GM12878 (cell line): ENCODE data around the gene PTPRF. TPM values are rescaled to one million over a fixed set of nuclear protein-coding genes. Genes with fewer than 3 reads are reported as not detected.

Experiments used
- ATAC-seq: fragments of 200-7000 bp; cut with Tn5 transposase; 3 replicates; pipeline ENCODE4 v1.9.1; 2020; ENCODE audit warnings: mild to moderate bottlenecking, moderate library complexity
- BruUV-seq: library from RNA; stranded (reverse); fragments of 400-500 nt; replicated peaks from 2 replicates; lab custom pipeline; 2021; lab: Mats Ljungman, UMichigan
- CTCF ChIA-PET: fragments of 300-600 bp; sonication (Branson Sonifier 250); formaldehyde crosslinking; extraction: SDS; loops from one replicate; lab custom pipeline; 2021; ENCODE audit warnings: inconsistent platforms; lab: Yijun Ruan, JAX
- POLR2A ChIA-PET: fragments of 350-600 bp; formaldehyde crosslinking; extraction: SDS; loops from one replicate; lab custom pipeline; 2021; ENCODE audit warnings: inconsistent platforms; lab: Charles Lee
- RAD21 ChIA-PET: fragments of 300-600 bp; sonication (Branson Sonifier 250); formaldehyde crosslinking; loops from one replicate; lab custom pipeline; 2023; ENCODE audit warnings: antibody characterized with exemption; ENCODE audit not compliant: unreplicated experiment; lab: Charles Lee
- SMC1A ChIA-PET: fragments of 300-600 bp; sonication (Branson Sonifier 250); formaldehyde crosslinking; loops from one replicate; lab custom pipeline; 2023; ENCODE audit not compliant: unreplicated experiment, uncharacterized antibody; lab: Charles Lee
- DNase-seq: peaks from one replicate; pipeline ENCODE4 v3.0.0-alpha.2; 2011; ENCODE audit warnings: low read depth, low spot score
- FAIRE-seq: peaks from 3 replicates; lab custom pipeline; 2011; peaks lifted over from hg19 to GRCh38; lab: Jason Lieb, UNC
- H2AFZ ChIP-seq: 2 replicates; pipeline ENCODE4 v1.6.0; 2011; ENCODE audit warnings: low read depth, low read length, control low read depth; ENCODE audit not compliant: control insufficient read depth
- H3K27ac ChIP-seq: 2 replicates; pipeline ENCODE4 v1.5.1; 2011; ENCODE audit warnings: control low read depth; ENCODE audit not compliant: control insufficient read depth, insufficient read depth
- H3K27me3 ChIP-seq, 2 experiments: replicated peaks in 1 of 2; 2 replicates each; pipeline versions ENCODE4 v1.6.0 to v1.6.1; 2011; ENCODE audit warnings: low read length in 1 of 2; ENCODE audit not compliant: control insufficient read depth in 2 of 2, insufficient read depth in 2 of 2
- H3K36me3 ChIP-seq, 2 experiments: 2 replicates each; pipeline ENCODE4 v1.5.1; 2011; ENCODE audit warnings: low read length in 1 of 2; ENCODE audit not compliant: control insufficient read depth in 2 of 2, insufficient read depth in 2 of 2
- H3K4me1 ChIP-seq: 2 replicates; pipeline ENCODE4 v1.6.1; 2011; ENCODE audit warnings: mild to moderate bottlenecking, low read length, moderate library complexity, mixed read lengths; ENCODE audit not compliant: control insufficient read depth, insufficient read depth
- H3K4me2 ChIP-seq: 2 replicates; pipeline ENCODE4 v1.6.0; 2011; ENCODE audit warnings: control low read depth; ENCODE audit not compliant: control insufficient read depth, insufficient read depth
- H3K4me3 ChIP-seq: fragments of 200-600 bp; sonication (generic); 2 replicates; pipeline ENCODE4 v1.5.1; 2016
- H3K79me2 ChIP-seq: 2 replicates; pipeline ENCODE4 v1.6.0; 2011; ENCODE audit warnings: low read length; ENCODE audit not compliant: control insufficient read depth, insufficient read depth
- H3K9ac ChIP-seq: 2 replicates; pipeline ENCODE4 v1.8.0; 2011; ENCODE audit warnings: low read length, control low read depth, mixed read lengths; ENCODE audit not compliant: control insufficient read depth, insufficient read depth
- H3K9me3 ChIP-seq: replicated peaks from 3 replicates; pipeline ENCODE4 v1.5.1; 2011; ENCODE audit warnings: mild to moderate bottlenecking, low read length; ENCODE audit not compliant: control insufficient read depth, insufficient read depth
- H4K20me1 ChIP-seq: 2 replicates; pipeline ENCODE4 v1.6.0; 2011; ENCODE audit not compliant: control insufficient read depth, insufficient read depth
- ATF7 ChIP-seq: fragments of 450-650 bp; IDR thresholded peaks from 2 replicates; pipeline ENCODE4 v1.6.1; 2016; ENCODE audit warnings: low read depth, mild to moderate bottlenecking
- BACH1 ChIP-seq: fragments of 450-650 bp; IDR thresholded peaks from 2 replicates; pipeline ENCODE4 v1.6.1; 2017; ENCODE audit warnings: mild to moderate bottlenecking, borderline replicate concordance
- CBX5 ChIP-seq: sonication (generic); IDR thresholded peaks from 2 replicates; pipeline ENCODE4 v1.6.1; 2016; ENCODE audit warnings: low read depth, moderate library complexity, mild to moderate bottlenecking, inconsistent platforms
- CHD4 ChIP-seq: fragments of 200-600 bp; sonication (generic); IDR thresholded peaks from 2 replicates; pipeline ENCODE4 v1.6.1; 2016; ENCODE audit warnings: mild to moderate bottlenecking
- KDM1A ChIP-seq: fragments of 200-600 bp; sonication (generic); IDR thresholded peaks from 2 replicates; pipeline ENCODE4 v1.6.1; 2016; ENCODE audit warnings: borderline replicate concordance
- LARP7 ChIP-seq: fragments of 450-650 bp; IDR thresholded peaks from 2 replicates; pipeline ENCODE4 v1.6.1; 2017; ENCODE audit warnings: mild to moderate bottlenecking
- NFIC ChIP-seq: IDR thresholded peaks from 2 replicates; pipeline ENCODE4 v1.6.1; 2012; ENCODE audit warnings: low read depth, mild to moderate bottlenecking, inconsistent platforms, low read length, moderate library complexity
- NFYB ChIP-seq: IDR thresholded peaks from 2 replicates; pipeline ENCODE4 v1.6.1; 2011; ENCODE audit warnings: low read depth, mild to moderate bottlenecking, low read length, improper control_type of control experiment, moderate library complexity; ENCODE audit not compliant: insufficient read depth
- NR2C1 ChIP-seq: fragments of 450-650 bp; IDR thresholded peaks from 2 replicates; pipeline ENCODE4 v1.6.1; 2017; ENCODE audit warnings: antibody characterized with exemption, mild to moderate bottlenecking, moderate library complexity
- NR2F1 ChIP-seq: fragments of 450-650 bp; conservative IDR thresholded peaks from 2 replicates; pipeline ENCODE4 v1.6.1; 2017; ENCODE audit warnings: mild to moderate bottlenecking
- RELA ChIP-seq: fragments of 450-650 bp; IDR thresholded peaks from 2 replicates; pipeline ENCODE4 v1.8.0; 2014; ENCODE audit warnings: borderline replicate concordance; ENCODE audit not compliant: partially characterized antibody
- RFX5 ChIP-seq: IDR thresholded peaks from 2 replicates; pipeline ENCODE4 v1.6.1; 2011; ENCODE audit warnings: low read depth, low read length, improper control_type of control experiment
- SRF ChIP-seq, 2 experiments: IDR thresholded peaks; 2 replicates each; pipeline ENCODE4 v1.6.1; 2011; ENCODE audit warnings: low read depth in 2 of 2, low read length in 2 of 2, mild to moderate bottlenecking in 1 of 2, moderate library complexity in 1 of 2
- TAF1 ChIP-seq: IDR thresholded peaks from 2 replicates; pipeline ENCODE4 v1.6.1; 2011; ENCODE audit warnings: mild to moderate bottlenecking, low read depth, low read length, borderline replicate concordance
- ZBTB33 ChIP-seq: fragments of 450-650 bp; IDR thresholded peaks from 2 replicates; pipeline ENCODE4 v1.6.1; 2017; ENCODE audit warnings: mild to moderate bottlenecking
- ZNF207 ChIP-seq: fragments of 450-650 bp; IDR thresholded peaks from 2 replicates; pipeline ENCODE4 v1.6.1; 2014; ENCODE audit warnings: antibody characterized with exemption, mild to moderate bottlenecking, borderline replicate concordance
- ZNF217 ChIP-seq: fragments of 450-650 bp; IDR thresholded peaks from 2 replicates; pipeline ENCODE4 v1.6.1; 2017; ENCODE audit warnings: antibody characterized with exemption, mild to moderate bottlenecking
- WGBS: methylation state at CpG from one replicate; pipeline ENCODE4 v1.1.6; 2016; ENCODE audit warnings: low lambda C conversion rate; ENCODE audit not compliant: insufficient replicate concordance, insufficient coverage; ENCODE audit errors: missing lambda C conversion rate; 5-methylcytosine and 5-hydroxymethylcytosine counted together
- in situ Hi-C: fragments of 300-500 bp; cut with MboI; formaldehyde crosslinking; loops from 9 replicates; pipeline ENCODE4 v1.14.3; 2018; ENCODE audit warnings: mixed read lengths
- intact Hi-C: fragments of 100-400 bp; cut with micrococcal nuclease; formaldehyde crosslinking; loops from one replicate; pipeline ENCODE4 v1.14.2; 2022; ENCODE audit not compliant: unreplicated experiment
- polyA plus RNA-seq, 11 experiments: library from polyadenylated mRNA; depleted of rRNA in 4 of 11; unstranded in 6 of 11; stranded (reverse) in 5 of 11; fragments of >200 nt; fragmentation: Nextera tagmentation in 4 of 11; fragmentation: Illumina TruSeq in 1 of 11; extraction: Ambion mirVana in 4 of 11; extraction: Trizol in 1 of 11; gene quantifications; 1 replicate in 1 of 11; 2 replicates in 10 of 11; pipeline versions ENCODE4 v1.2.1 to v1.2.3, GENCODE V29; 2011 to 2016; ENCODE audit warnings: inconsistent platforms in 2 of 11, missing spikeins in 2 of 11, low read depth in 1 of 11
- total RNA-seq, 4 experiments: library from RNA; depleted of rRNA in 3 of 4; stranded (reverse); fragments of >200 nt in 3 of 4; fragmentation: Illumina TruSeq in 1 of 4; extraction: Trizol in 1 of 4; gene quantifications; 2 replicates each; pipeline versions ENCODE4 v1.2.1 to v1.2.3, GENCODE V29; 2013 to 2021

Gene PTPRF
- total and polyA plus RNA-seq, 10 of the 15 experiments (the other 5 are each of a cell fraction or from before 2014, with no cell fraction given) = 0.04 to 2.6 (median 0.32) TPM

- SMC1A ChIA-PET = interaction anchor here (1.2 kb wide), 1 partner anchor 9 kb away, joined by 4 read pairs; no protein-coding TSS in a partner anchor
- no peak for ATAC-seq
- in situ Hi-C loops = no loop called here
- H3K27me3 ChIP-seq = no peaks in the 10 kb centered on the region
- CTCF ChIA-PET = no interaction called here
- intact Hi-C loops = no loop called here
- no peaks in the 10 kb centered on the region for H3K4me1 ChIP-seq
- no peak overlapping the region for H3K27ac ChIP-seq
- POLR2A ChIA-PET = no interaction called here
- H3K36me3 ChIP-seq = no peaks in the 10 kb centered on the region
- H3K9ac ChIP-seq = no peak overlapping the region
- no peak overlapping the region for H3K4me3 ChIP-seq
- H3K9me3 ChIP-seq = no peaks in the 10 kb centered on the region
- WGBS = 55% methylated on average over 7 of the region's 8 CpGs
- TF ChIP-seq RELA (no peak), CHD4 (no peak), LARP7 (no peak), ATF7 (no peak), NR2F1 (no peak)
- no peak overlapping the region for H2AFZ ChIP-seq
- H3K4me2 ChIP-seq = no peak overlapping the region
- no TSS peak for BruUV-seq
- no peaks in the 10 kb centered on the region for H4K20me1 ChIP-seq
- no peaks in the 10 kb centered on the region for H3K79me2 ChIP-seq
- FAIRE-seq = no peak
- no peak for DNase-seq
- RAD21 ChIA-PET = no interaction called here
Measured at GRCh38 chr1:43503534-43503933, 27.1 kb upstream of the PTPRF start.

DNA sequence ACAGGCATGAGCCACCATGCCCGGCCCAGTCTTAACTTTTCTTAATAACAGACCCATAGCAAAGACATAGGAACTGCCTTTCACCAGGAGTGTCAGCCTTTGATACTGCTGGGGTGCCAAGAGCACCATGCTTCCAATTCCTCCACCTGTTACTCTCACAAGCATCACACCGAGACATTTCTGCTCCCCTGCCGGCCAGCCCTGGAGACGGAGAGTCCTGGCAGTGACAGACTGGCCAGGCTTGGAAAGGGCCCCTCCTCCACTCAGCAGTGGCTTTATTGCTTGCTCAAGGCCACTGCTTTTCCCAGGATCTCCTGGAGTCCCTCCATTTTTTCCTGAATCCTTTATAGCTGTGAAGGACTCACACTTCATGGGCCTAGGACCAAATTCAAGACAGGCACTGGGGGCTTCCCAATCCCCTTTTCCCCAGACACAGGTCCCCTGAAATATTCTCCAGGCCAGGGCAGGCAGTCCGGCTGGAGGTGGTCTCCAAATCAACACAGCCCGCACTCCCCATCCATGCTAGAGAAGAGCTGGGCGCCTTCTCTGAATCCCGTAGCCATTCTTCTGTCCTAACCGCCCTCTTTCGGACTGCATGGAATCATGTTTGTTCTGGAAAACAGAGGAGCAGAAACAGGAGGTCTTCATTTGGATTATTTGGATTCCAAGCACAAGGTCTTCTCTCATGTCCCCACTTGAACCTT is 25.5 kb upstream of the PTPRF start:
- Histone ChIP-seq H4K20me1 (no peaks in the 10 kb centered on the region), H3K27me3 (no peaks in the 10 kb centered on the region), H3K4me2 (no peak overlapping the region), H3K9me3 (no peaks in the 10 kb centered on the region), H3K27ac (no peak overlapping the region), H3K4me3 (no peak overlapping the region), H2AFZ (no peak overlapping the region), H3K9ac (no peak overlapping the region), H3K79me2 (no peaks in the 10 kb centered on the region), H3K36me3 (no peaks in the 10 kb centered on the region), H3K4me1 (peaks cover 9% of the 10 kb centered on the region)
- ATAC-seq (no peak), FAIRE-seq (no peak), DNase-seq (no peak)
- POLR2A ChIA-PET = no interaction called here
- RAD21 ChIA-PET = interaction anchor here (0.8 kb wide), 1 partner anchor 354 kb away, joined by 3 read pairs; no protein-coding TSS in a partner anchor
- BruUV-seq = no TSS peak
- intact Hi-C loops (no loop called here), in situ Hi-C loops (no loop called here)
- CTCF ChIA-PET = no interaction called here
- 64% methylated on average over 10 of the region's 10 CpGs for WGBS
- SMC1A ChIA-PET = no interaction called here
- TF ChIP-seq SRF (IDR thresholded peaks at IDR 0.05; ENCODE audit: low read depth in 2 of 2, low read length in 2 of 2) = no peak
- TF ChIP-seq CBX5 = no peak
- TF ChIP-seq NR2C1 = no peak
- no peak for TF ChIP-seq BACH1
- no peak for TF ChIP-seq TAF1
- no peak for TF ChIP-seq ZNF207
- no peak for TF ChIP-seq NFYB
- no peak for TF ChIP-seq KDM1A
- no peak for TF ChIP-seq ZBTB33
- TF ChIP-seq RFX5 = no peak
- no peak for TF ChIP-seq NFIC
- TF ChIP-seq ZNF217 = no peak
